GM21786 (cell line): ENCODE measurements around the gene LRRC9.

Experiments used
- ATAC-seq: cut with Tn5 transposase; IDR thresholded peaks from one replicate; pipeline ENCODE4 v1.9.1; 2021; ENCODE audit not compliant: unreplicated experiment

The LRRC9 gene

DNA sequence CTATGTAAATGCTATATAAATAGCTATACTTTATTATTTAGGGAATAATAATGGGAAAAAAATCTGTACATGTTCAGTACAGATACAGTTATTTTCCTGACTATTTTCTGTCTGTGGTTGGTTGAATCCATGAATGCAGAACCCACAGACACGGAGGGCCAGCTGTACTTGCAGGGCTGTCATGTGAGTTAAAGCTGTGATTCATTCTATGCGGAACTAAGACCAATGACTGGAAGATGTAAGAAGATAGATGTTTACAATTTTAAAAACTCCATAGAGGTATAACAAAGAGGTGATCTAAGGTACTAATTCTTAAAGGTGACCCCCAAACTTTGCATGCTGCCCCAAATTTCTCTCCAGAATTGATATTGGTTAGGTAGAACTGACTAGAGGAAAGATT, 186.4 kb downstream of the LRRC9 start:
- ATAC-seq = no peak

- no peak for ATAC-seq
These were observed 187.5 kb downstream of the LRRC9 start for GRCh38 chr14:60107477-60107876.

DNA sequence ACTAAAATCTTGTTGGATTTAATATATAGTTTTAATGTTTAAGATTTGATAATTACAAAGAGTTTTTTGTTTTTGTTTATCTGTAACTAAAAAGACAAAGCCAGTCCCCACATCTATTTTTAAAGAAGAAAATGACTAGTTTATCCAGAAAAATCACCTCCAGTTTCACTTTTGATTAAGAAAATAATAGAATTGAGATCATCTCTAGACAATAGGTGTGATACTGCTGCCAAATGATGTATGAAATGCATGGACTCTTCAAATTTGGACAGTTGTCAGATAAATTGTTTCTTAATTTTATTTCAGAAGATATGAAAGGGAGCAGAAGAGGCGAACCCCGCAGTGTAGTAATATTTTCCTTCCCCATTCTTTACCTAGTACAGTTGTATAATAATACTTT, 191.8 kb downstream of the LRRC9 start:
- no peak for ATAC-seq
